Measurements from ENCODE around the gene NUMA1.
A peak's percentile ranks its signal among the peaks of the same experiment; 100 is the strongest.

The NUMA1 gene

GRCh38 chr11:72048766-72049460, 31.4 kb downstream of the NUMA1 start:
- DNase-seq, result no peak

GRCh38 chr11:72045849-72046248, 34.5 kb downstream of the NUMA1 start:
- DNase-seq, result no peak

GRCh38 chr11:72042064-72042745, 38.1 kb downstream of the NUMA1 start:
- no peak for DNase-seq

- peak; percentile 79 for DNase-seq
Measured at GRCh38 chr11:72041364-72042063, 38.8 kb downstream of the NUMA1 start.

GRCh38 chr11:72040491-72041363, 39.6 kb downstream of the NUMA1 start:
- peak; percentile 91 for DNase-seq

GRCh38 chr11:72039856-72040401, 40.4 kb downstream of the NUMA1 start:
- no peak for DNase-seq

- no peak for DNase-seq
Measured at GRCh38 chr11:72039031-72039855, 41.1 kb downstream of the NUMA1 start.

GRCh38 chr11:72038491-72038890, 41.9 kb downstream of the NUMA1 start:
- DNase-seq, result no peak

- no peak for DNase-seq
Measured at GRCh38 chr11:72037554-72038311, 42.6 kb downstream of the NUMA1 start.

- DNase-seq, result no peak
Measured at GRCh38 chr11:72036687-72037086, 43.7 kb downstream of the NUMA1 start.

- no peak for DNase-seq
Measured at GRCh38 chr11:72030472-72031045, 49.8 kb downstream of the NUMA1 start.

GRCh38 chr11:72026090-72026489, 54.3 kb downstream of the NUMA1 start:
- DNase-seq, result no peak

- no peak for DNase-seq
Measured at GRCh38 chr11:72024069-72024754, 56.1 kb downstream of the NUMA1 start.

- DNase-seq, result no peak
Measured at GRCh38 chr11:72023335-72023734, 57.0 kb downstream of the NUMA1 start.

GRCh38 chr11:72018171-72018570, 62.2 kb downstream of the NUMA1 start:
- no peak for DNase-seq

GRCh38 chr11:72015511-72016061, 64.8 kb downstream of the NUMA1 start:
- peak; percentile 62 for DNase-seq

- no peak for DNase-seq
Measured at GRCh38 chr11:72014761-72015320, 65.5 kb downstream of the NUMA1 start.

- DNase-seq, result peak; percentile 39
Measured at GRCh38 chr11:72013765-72014711, 66.3 kb downstream of the NUMA1 start.

Measured in activated effector memory CD4-positive, alpha-beta T cell treated with anti-CD3 and anti-CD28 coated beads, Interleukin-2, amount 50 U/mL, for 16 hours (primary cell).